Keratinocyte (primary cell): ENCODE data around the gene GNPTG. TPM values are rescaled to one million over a fixed set of nuclear protein-coding genes. Genes with fewer than 3 reads are reported as not detected.

Experiments
- DNase-seq: peaks from one replicate; pipeline ENCODE4 v3.0.0-alpha.2; 2011; ENCODE audit warnings: low read depth, missing footprints, low spot score
- FAIRE-seq: peaks from 2 replicates; lab custom pipeline; 2011; peaks lifted over from hg19 to GRCh38; lab: Jason Lieb, UNC
- H2AFZ ChIP-seq: 2 replicates; pipeline ENCODE4 v1.6.0; 2012; ENCODE audit warnings: low read length, control low read depth, inconsistent platforms; ENCODE audit not compliant: control insufficient read depth
- H3K27ac ChIP-seq: 2 replicates; pipeline ENCODE4 v1.5.1; 2011; ENCODE audit warnings: low read length; ENCODE audit not compliant: control insufficient read depth, insufficient read depth
- H3K27me3 ChIP-seq: 3 replicates; pipeline ENCODE4 v1.6.0; 2011; ENCODE audit warnings: low read length; ENCODE audit not compliant: control insufficient read depth, insufficient read depth; ENCODE audit errors: extremely low read depth
- H3K36me3 ChIP-seq, 2 experiments: 2 replicates in 1 of 2; 3 replicates in 1 of 2; pipeline ENCODE4 v1.5.1; 2011; ENCODE audit warnings: low read length in 2 of 2, mild to moderate bottlenecking in 1 of 2; ENCODE audit not compliant: control insufficient read depth in 2 of 2, insufficient read depth in 2 of 2; ENCODE audit errors: extremely low read depth in 1 of 2
- H3K4me1 ChIP-seq: 3 replicates; pipeline ENCODE4 v1.5.1; 2011; ENCODE audit warnings: low read length; ENCODE audit not compliant: control insufficient read depth, insufficient read depth; ENCODE audit errors: extremely low read depth
- H3K4me2 ChIP-seq: 3 replicates; pipeline ENCODE4 v1.6.0; 2011; ENCODE audit warnings: low read depth, low read length; ENCODE audit not compliant: control insufficient read depth, insufficient read depth; ENCODE audit errors: extremely low read depth
- H3K4me3 ChIP-seq, 3 experiments: fragments of 200-600 bp in 1 of 3; sonication (generic) in 1 of 3; 2 replicates in 2 of 3; 3 replicates in 1 of 3; pipeline ENCODE4 v1.5.1; 2011 to 2016; ENCODE audit warnings: low read length in 3 of 3, mild to moderate bottlenecking in 3 of 3, control low read depth in 2 of 3, inconsistent platforms in 1 of 3, low read depth in 1 of 3, mixed read lengths in 1 of 3, mixed run types in 1 of 3, moderate library complexity in 1 of 3; ENCODE audit not compliant: control insufficient read depth in 2 of 3, insufficient read depth in 2 of 3; ENCODE audit errors: extremely low read depth in 1 of 3
- H3K79me2 ChIP-seq: 2 replicates; pipeline ENCODE4 v1.6.0; 2012; ENCODE audit warnings: low read length; ENCODE audit not compliant: control insufficient read depth, insufficient read depth
- H3K9ac ChIP-seq: 3 replicates; pipeline ENCODE4 v1.6.0; 2011; ENCODE audit warnings: low read length; ENCODE audit not compliant: control insufficient read depth, insufficient read depth; ENCODE audit errors: extremely low read depth
- H3K9me1 ChIP-seq: 3 replicates; pipeline ENCODE4 v1.6.0; 2011; ENCODE audit warnings: low read length; ENCODE audit not compliant: control insufficient read depth, insufficient read depth; ENCODE audit errors: extremely low read depth
- H3K9me3 ChIP-seq: 2 replicates; pipeline ENCODE4 v1.5.1; 2012; ENCODE audit warnings: low read depth, low read length; ENCODE audit not compliant: control insufficient read depth
- H4K20me1 ChIP-seq: 3 replicates; pipeline ENCODE4 v1.6.0; 2011; ENCODE audit warnings: low read length; ENCODE audit not compliant: control insufficient read depth, insufficient read depth; ENCODE audit errors: extremely low read depth
- EZH2 ChIP-seq: IDR thresholded peaks from one replicate; pipeline ENCODE4 v1.6.1; 2012; ENCODE audit warnings: inconsistent platforms, mild to moderate bottlenecking, low read length, moderate library complexity
- dilution Hi-C: fragments of 300-500 bp; cut with MboI; formaldehyde crosslinking; loops from one replicate; pipeline ENCODE4 v1.7.0; 2020; ENCODE audit warnings: low sequenced_read_pairs; ENCODE audit not compliant: extremely low pct_ligation_motif_present
- polyA plus RNA-seq, 5 experiments: library from polyadenylated mRNA; depleted of rRNA in 3 of 5; stranded (reverse) in 3 of 5; stranded (forward) in 1 of 5; unstranded in 1 of 5; fragments of >200 nt; gene quantifications; 1 replicate in 1 of 5; 2 replicates in 3 of 5; 3 replicates in 1 of 5; pipeline versions ENCODE4 v1.2.1 to v1.2.3, GENCODE V29; 2011 to 2012; ENCODE audit warnings: missing spikeins in 2 of 5, low read depth in 1 of 5, low replicate concordance in 1 of 5
- TF ChIP-seq, protein P1 (sequence below), 3 experiments: IDR thresholded peaks in 1 of 3; conservative IDR thresholded peaks in 1 of 3; optimal IDR thresholded peaks in 1 of 3; 2 replicates in 2 of 3; 3 replicates in 1 of 3; pipeline versions ENCODE3 to v1.5.1; 2011; ENCODE audit warnings: low read length in 3 of 3, mild to moderate bottlenecking in 3 of 3, moderate library complexity in 2 of 3, control low read depth in 1 of 3, inconsistent platforms in 1 of 3; ENCODE audit not compliant: insufficient read depth in 2 of 3; ENCODE audit errors: extremely low read depth in 1 of 3

Gene GNPTG
- polyA plus RNA-seq, 1 donor (not counting 4 experiments of a cell fraction or from before 2014, with no cell fraction given), result 30.9 TPM

- dilution Hi-C loops, result no loop called here
- Histone ChIP-seq H3K4me1 (no peaks in the 10 kb centered on the region), H3K9ac (no peak overlapping the region), H3K79me2 (no peaks in the 10 kb centered on the region), H3K27ac (no peak overlapping the region), H3K9me3 (no peaks in the 10 kb centered on the region), H3K27me3 (no peaks in the 10 kb centered on the region), H3K9me1 (no peaks in the 10 kb centered on the region), H2AFZ (no peak overlapping the region), H3K4me2 (no peak overlapping the region), H3K36me3 (peaks cover 0 to 5% of the 10 kb centered on the region in 2 experiments), H4K20me1 (no peaks in the 10 kb centered on the region), H3K4me3 (no peak overlapping the region)
- FAIRE-seq (no peak), DNase-seq (no peak)
- TF ChIP-seq, protein P1, sequence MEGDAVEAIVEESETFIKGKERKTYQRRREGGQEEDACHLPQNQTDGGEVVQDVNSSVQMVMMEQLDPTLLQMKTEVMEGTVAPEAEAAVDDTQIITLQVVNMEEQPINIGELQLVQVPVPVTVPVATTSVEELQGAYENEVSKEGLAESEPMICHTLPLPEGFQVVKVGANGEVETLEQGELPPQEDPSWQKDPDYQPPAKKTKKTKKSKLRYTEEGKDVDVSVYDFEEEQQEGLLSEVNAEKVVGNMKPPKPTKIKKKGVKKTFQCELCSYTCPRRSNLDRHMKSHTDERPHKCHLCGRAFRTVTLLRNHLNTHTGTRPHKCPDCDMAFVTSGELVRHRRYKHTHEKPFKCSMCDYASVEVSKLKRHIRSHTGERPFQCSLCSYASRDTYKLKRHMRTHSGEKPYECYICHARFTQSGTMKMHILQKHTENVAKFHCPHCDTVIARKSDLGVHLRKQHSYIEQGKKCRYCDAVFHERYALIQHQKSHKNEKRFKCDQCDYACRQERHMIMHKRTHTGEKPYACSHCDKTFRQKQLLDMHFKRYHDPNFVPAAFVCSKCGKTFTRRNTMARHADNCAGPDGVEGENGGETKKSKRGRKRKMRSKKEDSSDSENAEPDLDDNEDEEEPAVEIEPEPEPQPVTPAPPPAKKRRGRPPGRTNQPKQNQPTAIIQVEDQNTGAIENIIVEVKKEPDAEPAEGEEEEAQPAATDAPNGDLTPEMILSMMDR (optimal IDR thresholded peaks at IDR 0.05 in 1 of 3, IDR thresholded peaks at IDR 0.05 in 1 of 3, conservative IDR thresholded peaks at IDR 0.05 in 1 of 3; ENCODE audit: extremely low read depth in 1 of 3, insufficient read depth in 2 of 3, low read length in 3 of 3), result no peak
- TF ChIP-seq EZH2, result no peak
These were observed 47.3 kb downstream of the GNPTG start for GRCh38 chr16:1398826-1399581.

GRCh38 chr16:1401061-1401757 lies 49.5 kb downstream of the GNPTG start:
- no peak overlapping the region for H3K27ac ChIP-seq
- no peak overlapping the region for H3K9ac ChIP-seq
- peaks cover 0 to 5% of the 10 kb centered on the region in 2 experiments for H3K36me3 ChIP-seq
- no peaks in the 10 kb centered on the region for H3K9me1 ChIP-seq
- no peaks in the 10 kb centered on the region for H3K9me3 ChIP-seq
- H4K20me1 ChIP-seq, result no peaks in the 10 kb centered on the region
- TF ChIP-seq EZH2, result no peak
- TF ChIP-seq, protein P1 (optimal IDR thresholded peaks at IDR 0.05 in 1 of 3, IDR thresholded peaks at IDR 0.05 in 1 of 3, conservative IDR thresholded peaks at IDR 0.05 in 1 of 3; ENCODE audit: extremely low read depth in 1 of 3, insufficient read depth in 2 of 3, low read length in 3 of 3), result no peak
- H2AFZ ChIP-seq, result no peak overlapping the region
- no peaks in the 10 kb centered on the region for H3K79me2 ChIP-seq
- DNase-seq (no peak), FAIRE-seq (no peak)
- dilution Hi-C loops, result no loop called here
- no peak overlapping the region for H3K4me2 ChIP-seq
- H3K4me3 ChIP-seq, result no peak overlapping the region
- no peaks in the 10 kb centered on the region for H3K4me1 ChIP-seq
- H3K27me3 ChIP-seq, result no peaks in the 10 kb centered on the region
